GM23338 (cell line): ENCODE data around the gene KIF19.

Experiments
- CREB1 ChIP-seq: fragments of 250-450 bp; sonication (Bioruptor Pico); IDR thresholded peaks from 2 replicates; pipeline ENCODE4 v1.5.0; 2020; ENCODE audit warnings: low read depth, mild to moderate bottlenecking, moderate library complexity
- EZH2 ChIP-seq: fragments of 200-600 bp; sonication (generic); IDR thresholded peaks from one replicate; pipeline ENCODE4 v1.8.0; 2017; ENCODE audit warnings: antibody characterized with exemption, mild to moderate bottlenecking, low read depth; ENCODE audit not compliant: unreplicated experiment
- EZH2phosphoT487 ChIP-seq: fragments of 200-600 bp; sonication (generic); IDR thresholded peaks from one replicate; pipeline ENCODE4 v1.8.1; 2018; ENCODE audit warnings: antibody characterized with exemption; ENCODE audit not compliant: unreplicated experiment
- JUNB ChIP-seq: IDR thresholded peaks from one replicate; pipeline ENCODE4 v1.6.1; 2016; ENCODE audit warnings: antibody characterized with exemption; ENCODE audit not compliant: unreplicated experiment
- NANOG ChIP-seq: IDR thresholded peaks from 2 replicates; pipeline ENCODE4 v1.6.1; 2016; ENCODE audit warnings: antibody characterized with exemption, borderline replicate concordance
- POLR2AphosphoS5 ChIP-seq: IDR thresholded peaks from 2 replicates; pipeline ENCODE4 v1.6.1; 2016; ENCODE audit warnings: antibody characterized with exemption, low read depth
- STAT1 ChIP-seq: IDR thresholded peaks from one replicate; pipeline ENCODE4 v1.6.1; 2016; ENCODE audit warnings: antibody characterized with exemption; ENCODE audit not compliant: unreplicated experiment
- ZNF114 ChIP-seq: fragments of 250-450 bp; sonication (Bioruptor Pico); IDR thresholded peaks from 2 replicates; pipeline ENCODE4 v1.5.0; 2020; ENCODE audit warnings: mild to moderate bottlenecking, moderate library complexity
- ZNF331 ChIP-seq: fragments of 250-450 bp; sonication (Bioruptor Pico); IDR thresholded peaks from 2 replicates; pipeline ENCODE4 v1.5.0; 2020; ENCODE audit warnings: low read depth, mild to moderate bottlenecking, moderate library complexity
- ZNF462 ChIP-seq: fragments of 250-450 bp; sonication (Bioruptor Pico); IDR thresholded peaks from 2 replicates; pipeline ENCODE4 v1.5.0; 2020; ENCODE audit warnings: mild to moderate bottlenecking, moderate library complexity
- TF ChIP-seq, protein P1 (sequence below), 2 experiments: fragments of 200-600 bp in 1 of 2; sonication (generic) in 1 of 2; conservative IDR thresholded peaks; 2 replicates each; pipeline versions ENCODE4 v1.5.1 to v1.6.1; 2016 to 2017; ENCODE audit warnings: antibody characterized with exemption in 2 of 2, low read depth in 2 of 2, mild to moderate bottlenecking in 2 of 2, moderate library complexity in 1 of 2
- TF ChIP-seq, protein P2 (sequence below): IDR thresholded peaks from 2 replicates; pipeline ENCODE4 v1.6.1; 2016; ENCODE audit warnings: antibody characterized with exemption
- TF ChIP-seq, protein P3 (sequence below): IDR thresholded peaks from one replicate; pipeline ENCODE4 v1.6.1; 2018; ENCODE audit warnings: antibody characterized with exemption; ENCODE audit not compliant: unreplicated experiment

GRCh38 chr17:74351552-74352210 lies 25.7 kb downstream of the KIF19 start:
- TF ChIP-seq, protein P1, sequence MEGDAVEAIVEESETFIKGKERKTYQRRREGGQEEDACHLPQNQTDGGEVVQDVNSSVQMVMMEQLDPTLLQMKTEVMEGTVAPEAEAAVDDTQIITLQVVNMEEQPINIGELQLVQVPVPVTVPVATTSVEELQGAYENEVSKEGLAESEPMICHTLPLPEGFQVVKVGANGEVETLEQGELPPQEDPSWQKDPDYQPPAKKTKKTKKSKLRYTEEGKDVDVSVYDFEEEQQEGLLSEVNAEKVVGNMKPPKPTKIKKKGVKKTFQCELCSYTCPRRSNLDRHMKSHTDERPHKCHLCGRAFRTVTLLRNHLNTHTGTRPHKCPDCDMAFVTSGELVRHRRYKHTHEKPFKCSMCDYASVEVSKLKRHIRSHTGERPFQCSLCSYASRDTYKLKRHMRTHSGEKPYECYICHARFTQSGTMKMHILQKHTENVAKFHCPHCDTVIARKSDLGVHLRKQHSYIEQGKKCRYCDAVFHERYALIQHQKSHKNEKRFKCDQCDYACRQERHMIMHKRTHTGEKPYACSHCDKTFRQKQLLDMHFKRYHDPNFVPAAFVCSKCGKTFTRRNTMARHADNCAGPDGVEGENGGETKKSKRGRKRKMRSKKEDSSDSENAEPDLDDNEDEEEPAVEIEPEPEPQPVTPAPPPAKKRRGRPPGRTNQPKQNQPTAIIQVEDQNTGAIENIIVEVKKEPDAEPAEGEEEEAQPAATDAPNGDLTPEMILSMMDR (conservative IDR thresholded peaks at IDR 0.05; ENCODE audit: low read depth in 2 of 2): peak; percentile 31 to 58
- TF ChIP-seq STAT1: no peak
- TF ChIP-seq JUNB: no peak
- TF ChIP-seq POLR2AphosphoS5: no peak
- TF ChIP-seq ZNF331 (CRISPR knock-in tag): no peak
- TF ChIP-seq EZH2: no peak
- no peak for TF ChIP-seq EZH2phosphoT487
- TF ChIP-seq, protein P2, sequence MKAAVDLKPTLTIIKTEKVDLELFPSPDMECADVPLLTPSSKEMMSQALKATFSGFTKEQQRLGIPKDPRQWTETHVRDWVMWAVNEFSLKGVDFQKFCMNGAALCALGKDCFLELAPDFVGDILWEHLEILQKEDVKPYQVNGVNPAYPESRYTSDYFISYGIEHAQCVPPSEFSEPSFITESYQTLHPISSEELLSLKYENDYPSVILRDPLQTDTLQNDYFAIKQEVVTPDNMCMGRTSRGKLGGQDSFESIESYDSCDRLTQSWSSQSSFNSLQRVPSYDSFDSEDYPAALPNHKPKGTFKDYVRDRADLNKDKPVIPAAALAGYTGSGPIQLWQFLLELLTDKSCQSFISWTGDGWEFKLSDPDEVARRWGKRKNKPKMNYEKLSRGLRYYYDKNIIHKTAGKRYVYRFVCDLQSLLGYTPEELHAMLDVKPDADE: no peak
- no peak for TF ChIP-seq ZNF114 (CRISPR knock-in tag)
- no peak for TF ChIP-seq NANOG
- TF ChIP-seq, protein P3, sequence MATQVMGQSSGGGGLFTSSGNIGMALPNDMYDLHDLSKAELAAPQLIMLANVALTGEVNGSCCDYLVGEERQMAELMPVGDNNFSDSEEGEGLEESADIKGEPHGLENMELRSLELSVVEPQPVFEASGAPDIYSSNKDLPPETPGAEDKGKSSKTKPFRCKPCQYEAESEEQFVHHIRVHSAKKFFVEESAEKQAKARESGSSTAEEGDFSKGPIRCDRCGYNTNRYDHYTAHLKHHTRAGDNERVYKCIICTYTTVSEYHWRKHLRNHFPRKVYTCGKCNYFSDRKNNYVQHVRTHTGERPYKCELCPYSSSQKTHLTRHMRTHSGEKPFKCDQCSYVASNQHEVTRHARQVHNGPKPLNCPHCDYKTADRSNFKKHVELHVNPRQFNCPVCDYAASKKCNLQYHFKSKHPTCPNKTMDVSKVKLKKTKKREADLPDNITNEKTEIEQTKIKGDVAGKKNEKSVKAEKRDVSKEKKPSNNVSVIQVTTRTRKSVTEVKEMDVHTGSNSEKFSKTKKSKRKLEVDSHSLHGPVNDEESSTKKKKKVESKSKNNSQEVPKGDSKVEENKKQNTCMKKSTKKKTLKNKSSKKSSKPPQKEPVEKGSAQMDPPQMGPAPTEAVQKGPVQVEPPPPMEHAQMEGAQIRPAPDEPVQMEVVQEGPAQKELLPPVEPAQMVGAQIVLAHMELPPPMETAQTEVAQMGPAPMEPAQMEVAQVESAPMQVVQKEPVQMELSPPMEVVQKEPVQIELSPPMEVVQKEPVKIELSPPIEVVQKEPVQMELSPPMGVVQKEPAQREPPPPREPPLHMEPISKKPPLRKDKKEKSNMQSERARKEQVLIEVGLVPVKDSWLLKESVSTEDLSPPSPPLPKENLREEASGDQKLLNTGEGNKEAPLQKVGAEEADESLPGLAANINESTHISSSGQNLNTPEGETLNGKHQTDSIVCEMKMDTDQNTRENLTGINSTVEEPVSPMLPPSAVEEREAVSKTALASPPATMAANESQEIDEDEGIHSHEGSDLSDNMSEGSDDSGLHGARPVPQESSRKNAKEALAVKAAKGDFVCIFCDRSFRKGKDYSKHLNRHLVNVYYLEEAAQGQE: no peak
- TF ChIP-seq CREB1 (CRISPR knock-in tag): peak; percentile 50; the same call in 1 of the 2 replicates
- TF ChIP-seq ZNF462: no peak
